ENCODE results near the gene BMI1.

- TF ChIP-seq CTCF (conservative IDR thresholded peaks at IDR 0.05 in 1 of 2, IDR thresholded peaks at IDR 0.05 in 1 of 2; ENCODE audit: low read depth in 1 of 2, low read length in 2 of 2) = no peak
- TF ChIP-seq EZH2 (IDR thresholded peaks at IDR 0.05; ENCODE audit: low read length, missing control alignments) = no peak
Observed at GRCh38 chr10:22365644-22366434, 44.9 kb downstream of the BMI1 start.
